Measurements from ENCODE around the gene NXNL1. TPM values are rescaled to one million over a fixed set of nuclear protein-coding genes. Genes with fewer than 3 reads are reported as not detected.

The NXNL1 gene
- total RNA-seq, 1 experiment from 2014 or later: not detected

DNA sequence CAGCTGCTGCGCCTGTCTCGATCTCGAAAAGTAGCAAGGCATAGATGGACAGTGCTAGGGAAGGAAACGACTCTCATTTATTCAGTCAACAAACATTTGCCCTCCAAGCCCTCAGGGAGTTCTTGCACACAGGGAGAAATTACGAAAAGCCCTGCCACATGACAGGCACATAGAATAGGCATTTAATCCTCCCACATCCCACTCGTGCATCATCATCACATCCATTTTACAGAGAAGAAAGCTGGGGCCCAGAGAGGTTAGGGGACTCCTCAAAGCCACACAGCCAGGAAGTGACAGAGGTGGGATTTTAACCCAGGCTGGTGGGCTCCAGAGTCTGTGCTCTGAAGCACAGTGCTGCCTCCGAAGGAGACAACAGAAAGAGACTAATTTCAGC, 23.9 kb downstream of the NXNL1 start:
- H3K23me2 ChIP-seq (ENCODE audit: insufficient read length, low read depth, low read length, poor library complexity, severe bottlenecking): no peaks in the 10 kb centered on the region
- no peak overlapping the region for H3K27ac ChIP-seq (ENCODE audit: insufficient read length, low read depth, low read length)
- TF ChIP-seq, protein P1, sequence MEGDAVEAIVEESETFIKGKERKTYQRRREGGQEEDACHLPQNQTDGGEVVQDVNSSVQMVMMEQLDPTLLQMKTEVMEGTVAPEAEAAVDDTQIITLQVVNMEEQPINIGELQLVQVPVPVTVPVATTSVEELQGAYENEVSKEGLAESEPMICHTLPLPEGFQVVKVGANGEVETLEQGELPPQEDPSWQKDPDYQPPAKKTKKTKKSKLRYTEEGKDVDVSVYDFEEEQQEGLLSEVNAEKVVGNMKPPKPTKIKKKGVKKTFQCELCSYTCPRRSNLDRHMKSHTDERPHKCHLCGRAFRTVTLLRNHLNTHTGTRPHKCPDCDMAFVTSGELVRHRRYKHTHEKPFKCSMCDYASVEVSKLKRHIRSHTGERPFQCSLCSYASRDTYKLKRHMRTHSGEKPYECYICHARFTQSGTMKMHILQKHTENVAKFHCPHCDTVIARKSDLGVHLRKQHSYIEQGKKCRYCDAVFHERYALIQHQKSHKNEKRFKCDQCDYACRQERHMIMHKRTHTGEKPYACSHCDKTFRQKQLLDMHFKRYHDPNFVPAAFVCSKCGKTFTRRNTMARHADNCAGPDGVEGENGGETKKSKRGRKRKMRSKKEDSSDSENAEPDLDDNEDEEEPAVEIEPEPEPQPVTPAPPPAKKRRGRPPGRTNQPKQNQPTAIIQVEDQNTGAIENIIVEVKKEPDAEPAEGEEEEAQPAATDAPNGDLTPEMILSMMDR (conservative IDR thresholded peaks at IDR 0.05): no peak
- H3K23ac ChIP-seq (ENCODE audit: insufficient read length, low read depth, low read length): no peak overlapping the region
- H4K91ac ChIP-seq (ENCODE audit: insufficient read length, low read depth, low read length): no peak overlapping the region
- no peak overlapping the region for H3K14ac ChIP-seq (ENCODE audit: insufficient read depth, low read length)
- H3K4me2 ChIP-seq (ENCODE audit: insufficient read depth, insufficient read length, low read length): no peak overlapping the region
- Mint-ChIP-seq H3K36me3 (ENCODE audit: insufficient read depth in 1 of 3, low read depth in 3 of 3) (peaks cover 0 to 12% (median 0%) of the 10 kb centered on the region in 3 experiments; a peak in 3 of 7 replicates), H3K27ac (no peak overlapping the region), H3K9me3 (peaks cover 0 to 5% of the 10 kb centered on the region in 2 experiments; a peak in 3 of 5 replicates), H3K4me1 (no peaks in the 10 kb centered on the region), H3K4me3 (no peak overlapping the region), H3K27me3 (ENCODE audit: low read depth) (peaks cover 3% of the 10 kb centered on the region)
- H2AFZ ChIP-seq (ENCODE audit: low read length): no peak overlapping the region
- no peak overlapping the region for H4K8ac ChIP-seq (replicated peaks; ENCODE audit: insufficient read length, low read depth, low read length)
- H2BK20ac ChIP-seq (ENCODE audit: low read depth, low read length, poor library complexity, severe bottlenecking): no peak overlapping the region
- H3T11ph ChIP-seq (ENCODE audit: low read length): no peak overlapping the region
- no peak overlapping the region for H2BK120ac ChIP-seq (ENCODE audit: low read depth, low read length, poor library complexity, severe bottlenecking)
- DNase-seq: no peak
- no peak overlapping the region for H2BK5ac ChIP-seq (ENCODE audit: insufficient read length, low read length)
- H3K4me1 ChIP-seq (ENCODE audit: insufficient read depth, low read length): no peaks in the 10 kb centered on the region
- H2BK12ac ChIP-seq (ENCODE audit: insufficient read length, low read depth, low read length): no peak overlapping the region
- no peak overlapping the region for H2BK15ac ChIP-seq (ENCODE audit: low read depth, low read length)
- H3K79me2 ChIP-seq (ENCODE audit: insufficient read depth, low read length): no peaks in the 10 kb centered on the region
- H4K20me1 ChIP-seq (ENCODE audit: control insufficient read depth, insufficient read depth, insufficient read length): no peaks in the 10 kb centered on the region
- H3K4ac ChIP-seq (ENCODE audit: low read depth, low read length): no peak overlapping the region
- H4K5ac ChIP-seq (ENCODE audit: insufficient read length, low read depth, low read length): no peak overlapping the region
- H3K18ac ChIP-seq (ENCODE audit: insufficient read length, low read depth, low read length): no peak overlapping the region
- no peak overlapping the region for H3K56ac ChIP-seq (ENCODE audit: insufficient read length, low read depth, low read length)
- WGBS (ENCODE audit: extremely low coverage, insufficient read length, low lambda C conversion rate): no CpG with 5 or more reads among the region's 7 CpGs
- H3K9me3 ChIP-seq (ENCODE audit: control insufficient read depth, low read depth, low read length): no peaks in the 10 kb centered on the region
- H3K79me1 ChIP-seq (ENCODE audit: insufficient read depth, low read depth, low read length, poor library complexity, severe bottlenecking): no peaks in the 10 kb centered on the region
- no peaks in the 10 kb centered on the region for H3K27me3 ChIP-seq (ENCODE audit: insufficient read depth, low read length)
- no peak overlapping the region for H2AK5ac ChIP-seq (ENCODE audit: insufficient read length, low read length)
- no peak overlapping the region for H3K9ac ChIP-seq (ENCODE audit: extremely low read depth, insufficient read length, low read length)
